GM13977 (cell line): ENCODE results near the gene NPAS3.

Experiments used
- DNase-seq: peaks from one replicate; pipeline ENCODE4 v3.0.0; 2012; ENCODE audit warnings: low spot score
- CTCF ChIP-seq: IDR thresholded peaks from 2 replicates; pipeline ENCODE4 v1.5.1; 2012; ENCODE audit warnings: mild to moderate bottlenecking, control low read depth; ENCODE audit not compliant: insufficient read depth; ENCODE audit errors: extremely low read depth, missing control alignments
- in situ Hi-C: fragments of 300-500 bp; cut with MboI; formaldehyde crosslinking; loops from one replicate; pipeline ENCODE4 v1.12.0; 2022; ENCODE audit warnings: low sequenced_read_pairs, low pct_unique_long_range_greater_than_20kb, mixed read lengths, inconsistent platforms; ENCODE audit not compliant: unreplicated experiment

The NPAS3 gene

GRCh38 chr14:33509454-33509853, 570.8 kb downstream of the NPAS3 start:
- DNase-seq: no peak
- no peak for TF ChIP-seq CTCF
- in situ Hi-C loops: no loop called here

DNA sequence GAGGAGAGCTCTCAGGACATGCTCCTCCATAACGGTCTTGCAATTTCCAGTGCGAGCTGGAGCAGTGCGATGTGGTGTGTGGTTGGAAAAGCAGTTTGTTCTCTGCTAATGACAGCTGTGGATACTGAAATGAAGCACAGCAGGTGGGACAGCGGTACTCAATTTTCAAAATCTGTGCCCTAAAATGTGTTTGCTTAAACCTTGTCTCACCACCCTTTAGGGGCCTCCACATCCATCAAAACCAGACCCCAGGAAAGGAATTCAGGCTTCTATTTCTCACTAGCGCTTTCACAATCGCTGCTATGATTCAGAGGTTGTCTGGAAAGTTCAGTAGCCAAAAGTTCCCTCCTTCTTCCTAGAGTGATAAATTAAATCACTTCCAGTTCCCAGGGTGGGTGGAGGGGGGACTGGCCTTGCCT, 571.4 kb downstream of the NPAS3 start:
- no peak for DNase-seq
- no peak for TF ChIP-seq CTCF
- in situ Hi-C loops: no loop called here

GRCh38 chr14:33510991-33511390, 572.3 kb downstream of the NPAS3 start:
- TF ChIP-seq CTCF: no peak
- in situ Hi-C loops: no loop called here
- DNase-seq: no peak

DNA sequence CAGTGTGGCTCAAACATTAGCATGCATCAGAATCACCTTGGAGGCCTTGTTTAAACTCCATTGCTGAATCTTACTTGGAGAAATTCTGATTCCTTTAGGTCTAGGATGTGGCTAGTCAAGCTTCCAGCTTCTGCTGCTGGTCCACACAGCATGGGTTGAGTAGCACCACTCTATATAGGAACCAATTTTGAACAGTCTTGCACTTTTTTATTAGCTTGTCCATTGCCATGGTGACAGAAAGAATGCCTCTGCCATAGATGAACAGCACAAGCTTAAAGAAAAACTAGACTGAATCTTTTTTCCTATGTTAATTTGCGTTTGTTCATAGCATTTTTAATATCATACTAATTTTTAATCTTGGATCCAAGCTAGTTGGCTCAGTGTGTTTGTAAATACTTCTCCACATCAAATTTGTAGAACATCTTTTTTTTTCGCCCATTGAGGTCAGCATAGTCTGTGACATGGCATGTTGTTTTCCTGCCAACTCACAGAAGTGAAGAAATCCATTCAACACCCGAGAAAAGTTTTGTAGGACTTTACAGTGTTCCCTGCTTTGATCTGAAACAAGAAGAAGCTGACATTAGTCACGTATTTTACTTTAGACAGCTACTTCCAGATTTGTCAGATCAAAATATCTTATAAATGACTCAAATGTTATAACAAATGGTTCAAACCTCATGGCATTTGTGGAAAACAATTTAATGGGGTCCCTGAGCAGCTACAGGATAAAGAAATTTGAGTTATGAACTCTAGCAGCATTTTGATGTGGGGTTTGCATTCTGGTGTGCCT, 573.4 kb downstream of the NPAS3 start:
- in situ Hi-C loops: no loop called here
- no peak for DNase-seq
- no peak for TF ChIP-seq CTCF

DNA sequence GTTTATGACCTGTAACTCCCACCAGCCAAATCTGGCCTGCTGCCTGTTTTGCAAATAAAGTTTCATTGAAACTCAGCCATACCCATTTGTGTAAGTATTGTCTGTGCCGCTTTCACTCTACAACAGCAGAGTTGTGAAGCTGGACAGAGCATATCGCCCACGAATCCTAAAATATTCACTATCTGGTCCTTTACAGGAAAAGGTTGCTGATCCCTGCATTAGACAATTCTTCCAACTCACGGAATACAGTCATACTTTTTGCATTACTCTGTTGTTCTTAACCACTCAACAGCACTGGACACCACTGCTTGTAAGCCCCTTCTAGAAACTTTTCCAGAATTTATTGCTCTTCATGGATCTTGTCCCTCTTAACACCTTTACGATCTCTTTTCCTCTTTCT, 576.8 kb downstream of the NPAS3 start:
- in situ Hi-C loops: no loop called here
- DNase-seq: no peak
- TF ChIP-seq CTCF: no peak

- in situ Hi-C loops: no loop called here
- TF ChIP-seq CTCF: no peak
- DNase-seq: no peak
These were observed 577.2 kb downstream of the NPAS3 start for GRCh38 chr14:33515899-33516298.
